CD8-positive, alpha-beta memory T cell (primary cell): Measurements from ENCODE around the gene SPATS2. TPM values are rescaled to one million over a fixed set of nuclear protein-coding genes. Genes with fewer than 3 reads are reported as not detected.
A peak's percentile ranks its signal among the peaks of the same experiment; 100 is the strongest.

Experiments used
- CTCF ChIA-PET: fragments of 350-600 bp; sonication (Branson Sonifier 250); formaldehyde crosslinking; loops from one replicate; lab custom pipeline; 2021; ENCODE audit warnings: antibody characterized with exemption; lab: Charles Lee
- POLR2A ChIA-PET: fragments of 350-600 bp; sonication (Branson Sonifier 250); formaldehyde crosslinking; loops from one replicate; lab custom pipeline; 2021; ENCODE audit warnings: antibody characterized with exemption; lab: Charles Lee
- DNase-seq, 5 donors: peaks; one replicate each; pipeline versions ENCODE4 v3.0.0 to v3.0.0-alpha.2; 2020 to 2022; ENCODE audit warnings: mixed read lengths in 1 of 5
- H3K27ac ChIP-seq: one replicate; pipeline ENCODE4 v1.7.0; 2013; ENCODE audit warnings: low read depth, mild to moderate bottlenecking, low read length, moderate library complexity
- H3K27me3 ChIP-seq: 2 replicates; pipeline ENCODE4 v1.7.0; 2013; ENCODE audit warnings: low read length, mild to moderate bottlenecking; ENCODE audit not compliant: insufficient read depth, poor library complexity, severe bottlenecking
- H3K36me3 ChIP-seq: 2 replicates; pipeline ENCODE4 v1.7.0; 2013; ENCODE audit warnings: mild to moderate bottlenecking, low read length, moderate library complexity; ENCODE audit not compliant: insufficient read depth
- H3K4me1 ChIP-seq: 2 replicates; pipeline ENCODE4 v1.7.0; 2013; ENCODE audit warnings: mild to moderate bottlenecking, low read length, moderate library complexity; ENCODE audit not compliant: insufficient read depth
- H3K4me3 ChIP-seq: 2 replicates; pipeline ENCODE4 v1.7.0; 2013; ENCODE audit warnings: mild to moderate bottlenecking, low read length
- H3K9me3 ChIP-seq: 2 replicates; pipeline ENCODE4 v1.7.0; 2013; ENCODE audit warnings: mild to moderate bottlenecking, low read length
- H3K27ac Mint-ChIP-seq, 8 donors: one replicate each; pipeline ENCODE4 v1.8.0; 2020 to 2021; ENCODE audit warnings: mixed read lengths in 8 of 8, mild to moderate bottlenecking in 6 of 8, inconsistent platforms in 3 of 8, moderate library complexity in 3 of 8
- H3K27me3 Mint-ChIP-seq, 2 donors: one replicate each; pipeline ENCODE4 v1.8.0; 2020 to 2021; ENCODE audit warnings: mixed read lengths in 2 of 2, mild to moderate bottlenecking in 1 of 2, moderate library complexity in 1 of 2
- H3K36me3 Mint-ChIP-seq, 3 donors: one replicate each; pipeline ENCODE4 v1.8.0; 2020 to 2021; ENCODE audit warnings: mixed read lengths in 3 of 3, inconsistent platforms in 1 of 3, mild to moderate bottlenecking in 1 of 3
- H3K4me1 Mint-ChIP-seq, 3 donors: one replicate each; pipeline ENCODE4 v1.8.0; 2020 to 2021; ENCODE audit warnings: mixed read lengths in 3 of 3, inconsistent platforms in 1 of 3, mild to moderate bottlenecking in 1 of 3
- H3K4me3 Mint-ChIP-seq, 7 donors: one replicate each; pipeline ENCODE4 v1.8.0; 2020 to 2021; ENCODE audit warnings: mixed read lengths in 7 of 7, mild to moderate bottlenecking in 6 of 7, moderate library complexity in 4 of 7, inconsistent platforms in 2 of 7
- H3K9me3 Mint-ChIP-seq, 5 donors: one replicate each; pipeline ENCODE4 v1.8.0; 2020 to 2022; ENCODE audit warnings: mixed read lengths in 5 of 5, mild to moderate bottlenecking in 3 of 5, moderate library complexity in 2 of 5, inconsistent platforms in 1 of 5
- polyA plus RNA-seq: library from polyadenylated mRNA; unstranded; fragments of 300-500 nt; fragmentation: Illumina TruSeq; gene quantifications from one replicate; pipeline ENCODE4 v1.2.3, GENCODE V29; 2021
- total RNA-seq, 2 experiments: library from RNA; stranded (reverse); gene quantifications; one replicate each; pipeline ENCODE4 v1.2.3, GENCODE V29; 2021

SPATS2 gene
- total and polyA plus RNA-seq, 3 experiments from 2014 or later = 7.6 to 9.4 (median 9.1) TPM

DNA sequence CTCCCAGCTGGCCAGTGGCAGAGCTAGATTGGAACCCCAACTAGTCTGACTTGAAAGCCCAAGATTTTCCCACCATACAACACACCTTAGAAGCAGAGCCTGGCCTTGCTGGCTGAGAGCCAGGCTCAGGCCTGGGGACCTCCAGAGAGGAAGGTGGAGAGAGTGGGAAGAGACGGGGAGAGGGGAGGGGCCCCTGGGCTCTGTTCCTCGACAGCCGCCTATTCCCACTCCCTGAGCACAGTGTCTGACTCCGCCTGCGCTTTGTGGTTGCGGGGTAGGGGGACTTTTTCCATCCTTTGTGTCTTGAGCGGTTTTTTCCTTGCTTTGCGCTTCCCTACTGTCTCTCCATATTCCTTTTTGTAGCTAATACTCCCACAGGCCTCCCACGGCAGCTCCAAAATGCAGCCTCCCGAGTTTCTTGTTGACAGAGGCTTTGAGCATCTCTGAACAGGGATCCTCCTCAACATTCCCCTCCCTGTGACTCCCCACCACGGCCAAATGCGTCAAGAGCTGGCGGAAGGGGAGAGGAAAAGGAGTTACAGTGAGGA, 167.5 kb downstream of the SPATS2 start:
- peaks cover 4 to 14% (median 8%) of the 10 kb centered on the region in 3 donors for H3K4me1 Mint-ChIP-seq
- CTCF ChIA-PET = no interaction called here
- no peak overlapping the region for H3K27ac Mint-ChIP-seq
- Histone ChIP-seq H3K36me3 (no peaks in the 10 kb centered on the region), H3K9me3 (no peaks in the 10 kb centered on the region), H3K27ac (no peak overlapping the region), H3K4me3 (no peak overlapping the region), H3K4me1 (peaks cover 6% of the 10 kb centered on the region), H3K27me3 (no peaks in the 10 kb centered on the region)
- H3K9me3 Mint-ChIP-seq = no peaks in the 10 kb centered on the region
- H3K36me3 Mint-ChIP-seq = no peaks in the 10 kb centered on the region
- H3K27me3 Mint-ChIP-seq = peaks cover 0 to 4% of the 10 kb centered on the region in 2 donors
- H3K4me3 Mint-ChIP-seq = peak overlapping the region in 1 of 7 donors; percentile 21
- POLR2A ChIA-PET = no interaction called here
- no peak for DNase-seq

DNA sequence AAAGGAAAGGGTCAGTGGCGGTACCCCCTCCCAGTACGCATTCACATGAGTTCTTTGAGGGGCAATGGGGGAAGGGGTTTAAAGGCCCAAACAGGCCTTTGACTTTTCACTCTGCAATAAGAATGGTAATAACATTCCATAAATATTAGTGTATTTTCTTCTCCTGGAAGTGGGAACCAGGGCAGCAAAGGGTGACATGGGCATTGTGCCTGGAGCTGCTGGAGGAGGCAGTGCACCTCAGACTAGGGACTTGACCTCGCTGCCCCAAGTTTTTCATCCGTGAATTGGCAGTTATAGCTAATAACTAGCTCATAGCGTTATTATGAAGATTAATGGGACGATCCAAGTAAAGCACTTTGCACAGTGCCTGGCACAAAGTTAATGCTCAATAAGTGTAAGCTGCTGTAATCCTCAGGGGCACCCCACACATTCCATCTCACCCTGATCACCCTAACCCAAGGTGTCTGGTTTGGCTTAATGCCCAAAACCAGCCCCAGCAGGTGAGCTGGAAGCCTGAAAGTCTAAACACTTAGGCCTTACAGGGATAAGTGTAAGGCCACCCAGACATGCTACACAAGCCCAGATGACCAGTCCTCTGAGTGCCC, 168.8 kb downstream of the SPATS2 start:
- ChIA-PET CTCF (no interaction called here), POLR2A (no interaction called here)
- H3K4me3 Mint-ChIP-seq = peak overlapping the region in 1 of 7 donors; percentile 15
- peak overlapping the region in 2 of 8 donors; percentile 5 to 49 for H3K27ac Mint-ChIP-seq
- peaks cover 13 to 24% (median 13%) of the 10 kb centered on the region in 3 donors for H3K4me1 Mint-ChIP-seq
- peaks cover 3 to 10% of the 10 kb centered on the region in 2 donors for H3K27me3 Mint-ChIP-seq
- Histone ChIP-seq H3K27me3 (no peaks in the 10 kb centered on the region), H3K4me1 (peaks cover 11% of the 10 kb centered on the region), H3K36me3 (no peaks in the 10 kb centered on the region), H3K4me3 (no peak overlapping the region), H3K27ac (no peak overlapping the region), H3K9me3 (no peaks in the 10 kb centered on the region)
- H3K9me3 Mint-ChIP-seq = no peaks in the 10 kb centered on the region
- H3K36me3 Mint-ChIP-seq = no peaks in the 10 kb centered on the region
- no peak for DNase-seq

DNA sequence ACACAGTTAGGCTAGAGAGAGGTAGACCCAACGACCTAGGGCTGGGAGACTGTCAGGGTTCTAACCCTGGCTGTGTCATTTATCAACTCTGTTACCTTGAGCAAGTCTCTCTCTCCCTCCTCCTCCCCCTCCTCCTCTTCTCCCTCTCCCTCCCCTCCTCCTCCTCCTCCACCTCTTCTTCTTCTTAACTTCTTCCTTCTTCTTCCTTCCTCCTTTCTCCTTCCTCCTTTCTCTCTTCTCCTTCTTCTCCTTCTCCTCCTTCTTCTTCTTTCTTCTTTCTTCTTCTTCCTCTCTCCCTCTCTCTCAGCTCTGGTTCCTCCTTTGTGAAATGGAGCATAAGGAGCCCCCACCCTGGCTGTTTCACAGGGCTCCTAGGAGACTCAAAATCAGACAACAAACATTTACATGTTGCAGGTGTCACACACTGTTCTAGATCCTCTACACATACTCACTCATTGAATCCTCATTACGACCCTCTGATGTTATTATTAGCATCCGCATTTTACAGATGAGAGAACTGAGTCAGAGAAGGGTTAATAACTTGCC, 169.3 kb downstream of the SPATS2 start:
- Histone ChIP-seq H3K4me3 (no peak overlapping the region), H3K9me3 (no peaks in the 10 kb centered on the region), H3K36me3 (no peaks in the 10 kb centered on the region), H3K27me3 (no peaks in the 10 kb centered on the region), H3K27ac (no peak overlapping the region), H3K4me1 (peaks cover 11% of the 10 kb centered on the region)
- H3K27ac Mint-ChIP-seq = peak overlapping the region in 1 of 8 donors; percentile 74
- H3K4me3 Mint-ChIP-seq = peak overlapping the region; percentile 27 to 84 (median 68)
- H3K27me3 Mint-ChIP-seq = peaks cover 3 to 10% of the 10 kb centered on the region in 2 donors
- H3K36me3 Mint-ChIP-seq = no peaks in the 10 kb centered on the region
- DNase-seq = no peak
- H3K4me1 Mint-ChIP-seq = peaks cover 13 to 27% (median 13%) of the 10 kb centered on the region in 3 donors
- POLR2A ChIA-PET = interaction anchor here (0.6 kb wide), 2 partner anchors 19 to 112 kb away, joined by 3 to 5 read pairs; no protein-coding TSS in a partner anchor
- CTCF ChIA-PET = interaction anchor here (0.7 to 1.7 kb wide), 2 partner anchors 17 to 103 kb away, joined by 4 read pairs; no protein-coding TSS in a partner anchor
- H3K9me3 Mint-ChIP-seq = no peaks in the 10 kb centered on the region

DNA sequence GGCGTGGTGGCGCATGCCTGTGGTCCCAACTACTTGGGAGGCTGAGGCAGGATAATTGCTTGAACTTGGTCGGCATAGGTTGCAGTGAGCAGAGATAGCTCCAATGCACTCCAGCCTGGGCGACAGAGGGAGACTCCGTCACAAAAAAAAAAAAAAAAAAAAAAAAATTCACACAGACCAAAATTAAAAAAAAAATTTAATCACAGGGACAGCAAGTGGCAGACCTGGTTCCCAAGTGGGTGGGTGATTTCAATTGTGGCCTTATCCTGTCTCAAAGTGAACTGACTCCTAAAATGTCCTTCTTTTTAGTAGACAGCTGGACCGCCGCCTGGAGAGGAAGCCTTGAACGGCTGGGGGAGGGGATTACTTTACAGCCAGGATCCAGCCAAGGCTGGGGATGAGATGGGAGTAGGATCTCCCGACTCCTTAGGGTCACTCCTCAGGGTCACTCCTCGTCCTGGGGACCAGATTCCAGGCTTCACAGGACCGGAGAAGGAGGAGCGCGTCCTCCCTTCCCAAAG, 170.0 kb downstream of the SPATS2 start:
- peak overlapping the region; percentile 76 for H3K4me3 ChIP-seq
- peaks cover 3 to 10% of the 10 kb centered on the region in 2 donors for H3K27me3 Mint-ChIP-seq

DNA sequence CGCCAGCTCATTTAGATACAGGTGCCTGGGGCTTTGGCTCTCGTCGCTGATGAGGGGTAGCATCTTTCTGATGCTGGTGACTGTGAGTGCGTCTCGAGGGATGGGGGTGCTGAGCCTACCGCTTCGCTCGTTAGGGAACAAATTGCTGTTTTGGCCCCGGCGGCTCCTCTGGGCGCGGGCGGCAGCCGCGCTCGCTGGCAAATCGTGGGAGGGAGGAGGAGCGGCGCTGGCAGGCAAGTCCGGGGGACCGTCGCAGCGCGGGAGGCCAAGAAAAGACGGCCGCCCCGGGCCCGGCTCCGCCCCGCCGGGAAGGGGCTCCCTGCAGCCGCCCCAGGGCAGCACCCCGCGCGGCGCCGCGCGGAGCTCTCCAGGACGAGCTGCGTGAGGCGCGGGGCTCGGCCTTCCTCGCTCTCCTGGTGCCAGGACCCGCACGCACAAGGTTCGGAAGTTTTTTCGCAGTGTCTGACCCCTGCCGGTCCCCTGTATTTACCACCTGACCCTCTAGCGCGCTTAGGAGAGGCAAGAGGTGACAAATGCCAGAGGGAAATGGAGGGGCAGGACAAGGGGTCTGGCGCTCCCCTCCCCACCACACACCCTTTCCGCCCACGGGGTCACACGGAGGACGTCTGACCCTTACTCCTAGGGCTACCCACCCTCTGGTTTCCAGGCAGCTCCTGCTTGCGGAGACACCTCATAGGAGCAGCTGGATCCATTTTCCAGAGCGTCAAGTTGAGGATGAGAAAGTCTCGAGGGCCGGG, 170.7 kb downstream of the SPATS2 start:
- CTCF ChIA-PET = interaction anchor here (1.1 to 1.7 kb wide), 5 partner anchors 14 to 180 kb away, joined by 3 to 4 read pairs (median 3); no protein-coding TSS in a partner anchor
- Mint-ChIP-seq H3K4me1 (peaks cover 13 to 36% (median 13%) of the 10 kb centered on the region in 3 donors), H3K36me3 (no peaks in the 10 kb centered on the region), H3K27me3 (peaks cover 3 to 10% of the 10 kb centered on the region in 2 donors), H3K27ac (peak overlapping the region in 6 of 8 donors; percentile 46 to 79 (median 68)), H3K4me3 (peak overlapping the region; percentile 71 to 92 (median 83)), H3K9me3 (no peaks in the 10 kb centered on the region)
- no peaks in the 10 kb centered on the region for H3K9me3 ChIP-seq
- no peaks in the 10 kb centered on the region for H3K27me3 ChIP-seq
- H3K4me1 ChIP-seq = peaks cover 11% of the 10 kb centered on the region
- H3K27ac ChIP-seq = no peak overlapping the region
- H3K36me3 ChIP-seq = no peaks in the 10 kb centered on the region
- peak in 2 of 5 donors; percentile 23 to 58 for DNase-seq
- POLR2A ChIA-PET = interaction anchor here (0.6 to 1.3 kb wide), 9 partner anchors 20 to 272 kb away, joined by 3 to 8 read pairs (median 4); partner anchors contain the start of genes SPATS2 and TMBIM6
- H3K4me3 ChIP-seq = peak overlapping the region; percentile 76

More for the DNA sequence above, 170.0 kb downstream of the SPATS2 start:
- CTCF ChIA-PET = interaction anchor here (0.7 to 1.7 kb wide), 4 partner anchors 17 to 179 kb away, joined by 3 to 4 read pairs (median 4); no protein-coding TSS in a partner anchor
- Mint-ChIP-seq H3K4me1 (peaks cover 13 to 32% (median 13%) of the 10 kb centered on the region in 3 donors), H3K27ac (peak overlapping the region in 5 of 8 donors; percentile 46 to 74 (median 58)), H3K36me3 (no peaks in the 10 kb centered on the region), H3K9me3 (no peaks in the 10 kb centered on the region), H3K4me3 (peak overlapping the region; percentile 71 to 92 (median 80))
- H3K4me1 ChIP-seq = peaks cover 11% of the 10 kb centered on the region
- DNase-seq = no peak
- no peaks in the 10 kb centered on the region for H3K27me3 ChIP-seq
- H3K36me3 ChIP-seq = no peaks in the 10 kb centered on the region
- no peaks in the 10 kb centered on the region for H3K9me3 ChIP-seq
- no peak overlapping the region for H3K27ac ChIP-seq
- POLR2A ChIA-PET = interaction anchor here (0.6 to 0.9 kb wide), 6 partner anchors 19 to 271 kb away, joined by 3 to 8 read pairs (median 4); partner anchors contain the start of gene SPATS2

DNA sequence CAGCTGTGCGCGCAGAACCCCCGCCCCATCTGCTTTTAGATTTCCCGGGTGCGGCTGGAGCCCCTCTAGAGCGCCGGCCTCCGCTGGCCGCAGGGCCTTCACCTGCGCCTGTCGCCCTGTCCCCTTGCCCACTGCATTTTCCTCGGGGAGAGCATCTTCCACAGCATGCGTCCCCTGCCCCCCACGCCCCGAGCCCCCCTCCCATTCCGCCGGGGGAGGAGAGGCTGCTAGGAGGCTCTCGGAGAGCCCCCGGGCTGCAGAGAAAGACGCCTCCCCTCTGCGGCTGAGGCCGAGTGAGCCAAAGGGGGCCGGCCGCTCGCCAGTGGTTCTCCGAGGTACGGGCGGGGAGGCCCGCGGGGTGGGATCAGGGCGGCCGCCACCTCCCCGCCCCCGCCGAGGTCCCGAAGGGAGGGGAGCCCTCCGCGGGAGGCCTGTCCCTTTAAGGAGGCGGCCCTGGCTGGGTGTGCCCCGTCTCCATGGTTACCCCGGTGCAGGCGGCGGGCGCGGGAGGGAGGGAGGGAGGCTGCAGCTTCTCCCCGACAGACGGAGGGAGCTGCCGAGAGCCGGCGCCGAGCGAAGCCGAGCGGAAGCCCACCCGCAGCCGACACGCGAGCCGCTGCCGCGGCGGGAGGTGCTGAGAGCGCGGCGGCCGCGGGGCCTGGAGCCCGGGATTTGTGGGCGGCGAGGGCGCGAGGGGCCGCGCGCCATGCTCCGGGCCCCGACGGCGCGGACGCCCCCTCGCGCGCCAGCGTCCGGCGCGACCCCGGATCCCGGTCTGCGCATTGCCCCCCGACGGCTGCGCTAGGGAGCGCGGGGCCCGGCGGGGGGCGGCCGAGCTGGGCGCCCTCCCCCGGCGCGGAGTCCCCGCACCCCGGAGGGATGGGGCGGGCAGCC, 171.5 kb downstream of the SPATS2 start, which contains the start of gene KCNH3:
Gene KCNH3, plus strand, starts transcription at position 521 of the 894 bp plus-strand sequence. CDS start 387 bp downstream, outside the sequence.
- Histone ChIP-seq H3K27me3 (no peaks in the 10 kb centered on the region), H3K27ac (no peak within 1 kb of the TSS), H3K36me3 (no peaks in the 10 kb centered on the region), H3K4me1 (peaks cover 11% of the 10 kb centered on the region), H3K9me3 (no peaks in the 10 kb centered on the region), H3K4me3 (peak within 1 kb of the TSS; percentile 76)
- H3K4me3 Mint-ChIP-seq = peak within 1 kb of the TSS; percentile 71 to 92 (median 78)
- H3K4me1 Mint-ChIP-seq = peaks cover 13 to 40% (median 17%) of the 10 kb centered on the region in 3 donors
- peak; percentile 86 to 97 (median 87) for DNase-seq
- H3K36me3 Mint-ChIP-seq = no peaks in the 10 kb centered on the region
- H3K9me3 Mint-ChIP-seq = no peaks in the 10 kb centered on the region
- ChIA-PET CTCF (interaction anchor here (1.1 to 1.7 kb wide), 5 partner anchors 13 to 41 kb away, joined by 3 to 4 read pairs (median 4); no protein-coding TSS in a partner anchor), POLR2A (interaction anchor here (0.6 to 1.3 kb wide), 8 partner anchors 20 to 202 kb away, joined by 3 to 6 read pairs (median 4); partner anchors contain the start of genes SPATS2 and TMBIM6)
- H3K27ac Mint-ChIP-seq = peak within 1 kb of the TSS in 7 of 8 donors; percentile 46 to 90 (median 68)
- peaks cover 3 to 10% of the 10 kb centered on the region in 2 donors for H3K27me3 Mint-ChIP-seq
